Measurements from ENCODE around the gene SOX2.

The SOX2 gene

GRCh38 chr3:181719991-181720680 lies 8.4 kb downstream of the SOX2 start:
- TF ChIP-seq CTCF (IDR thresholded peaks at IDR 0.05; ENCODE audit: insufficient read depth, low read length, missing control alignments) = no peak
- H3K4me3 ChIP-seq (ENCODE audit: low read depth, low read length) = no peak overlapping the region
- no peak for DNase-seq (ENCODE audit: low read depth, low spot score)
- ChIA-PET POLR2A (no interaction called here), CTCF (interaction anchor here (1.0 kb wide), 1 partner anchor 19 kb away, joined by 3 read pairs; no protein-coding TSS in a partner anchor)

GRCh38 chr3:181721046-181721875 lies 9.5 kb downstream of the SOX2 start:
- no peak overlapping the region for H3K4me3 ChIP-seq (ENCODE audit: low read depth, low read length)
- no peak for TF ChIP-seq CTCF (IDR thresholded peaks at IDR 0.05; ENCODE audit: insufficient read depth, low read length, missing control alignments)
- CTCF ChIA-PET = interaction anchor here (0.6 to 1.0 kb wide), 2 partner anchors 20 to 989 kb away, joined by 3 read pairs; no protein-coding TSS in a partner anchor
- POLR2A ChIA-PET = no interaction called here
- no peak for DNase-seq (ENCODE audit: low read depth, low spot score)

- ChIA-PET POLR2A (no interaction called here), CTCF (interaction anchor here (0.6 to 0.8 kb wide), 2 partner anchors 11 to 988 kb away, joined by 3 to 4 read pairs; partner anchors contain the start of gene SOX2)
- no peak for TF ChIP-seq CTCF (IDR thresholded peaks at IDR 0.05; ENCODE audit: insufficient read depth, low read length, missing control alignments)
- no peak overlapping the region for H3K4me3 ChIP-seq (ENCODE audit: low read depth, low read length)
- DNase-seq (ENCODE audit: low read depth, low spot score) = no peak
These were observed 10.4 kb downstream of the SOX2 start for GRCh38 chr3:181722156-181722555.

- ChIA-PET POLR2A (no interaction called here), CTCF (interaction anchor here (0.8 kb wide), 1 partner anchor 11 kb away, joined by 4 read pairs; the partner anchor contains the start of gene SOX2)
- H3K4me3 ChIP-seq (ENCODE audit: low read depth, low read length) = no peak overlapping the region
- no peak for DNase-seq (ENCODE audit: low read depth, low spot score)
- no peak for TF ChIP-seq CTCF (IDR thresholded peaks at IDR 0.05; ENCODE audit: insufficient read depth, low read length, missing control alignments)
These were observed 11.2 kb downstream of the SOX2 start for GRCh38 chr3:181722766-181723425.

- DNase-seq (ENCODE audit: low read depth, low spot score) = no peak
- ChIA-PET POLR2A (no interaction called here), CTCF (interaction anchor here (1.5 kb wide), 1 partner anchor 22 kb away, joined by 3 read pairs; no protein-coding TSS in a partner anchor)
- no peak overlapping the region for H3K4me3 ChIP-seq (ENCODE audit: low read depth, low read length)
- TF ChIP-seq CTCF (IDR thresholded peaks at IDR 0.05; ENCODE audit: insufficient read depth, low read length, missing control alignments) = no peak
These were observed 12.0 kb downstream of the SOX2 start for GRCh38 chr3:181723625-181724191.
